SU-DHL-6 (cell line): ENCODE measurements around the gene ATP8A1.

Experiments
- H2AFZ ChIP-seq: fragments of 200-600 bp; sonication (generic); 2 replicates; pipeline ENCODE4 v1.6.1; 2014; ENCODE audit warnings: low read depth, mild to moderate bottlenecking, moderate library complexity, mixed read lengths, antibody characterized with exemption, low read length; ENCODE audit not compliant: severe bottlenecking
- H3F3A ChIP-seq: fragments of 200-600 bp; shearing (Covaris generic); 2 replicates; pipeline ENCODE4 v1.6.0; 2016; ENCODE audit warnings: antibody characterized with exemption, mild to moderate bottlenecking; ENCODE audit not compliant: insufficient read depth
- H3K27ac ChIP-seq: fragments of 200-600 bp; sonication (generic); 2 replicates; pipeline ENCODE4 v1.5.1; 2016; ENCODE audit warnings: low read depth, mild to moderate bottlenecking, low read length, moderate library complexity, mixed read lengths
- H3K27me3 ChIP-seq: fragments of 200-600 bp; sonication (generic), shearing (Covaris generic); 2 replicates; pipeline ENCODE4 v1.6.0; 2014; ENCODE audit warnings: mild to moderate bottlenecking, low read length
- H3K36me3 ChIP-seq: fragments of 200-600 bp; sonication (generic); 2 replicates; pipeline ENCODE4 v1.6.1; 2014; ENCODE audit warnings: mild to moderate bottlenecking, low read length, mixed read lengths
- H3K4me2 ChIP-seq: fragments of 300-600, 200-600 bp; shearing (Covaris generic), sonication (generic); 2 replicates; pipeline ENCODE4 v1.6.0; 2014; ENCODE audit warnings: low read length, low read depth, mild to moderate bottlenecking; ENCODE audit not compliant: poor library complexity, severe bottlenecking
- H3K4me3 ChIP-seq: fragments of 200-600 bp; sonication (generic); 2 replicates; pipeline ENCODE4 v1.5.1; 2014; ENCODE audit warnings: antibody characterized with exemption, low read length, mild to moderate bottlenecking, mixed read lengths; ENCODE audit not compliant: insufficient read depth, poor library complexity, severe bottlenecking
- H3K79me2 ChIP-seq: fragments of 200-600 bp; sonication (generic); 2 replicates; pipeline ENCODE4 v1.6.1; 2014; ENCODE audit warnings: mild to moderate bottlenecking, low read length, moderate library complexity; ENCODE audit not compliant: insufficient read depth
- H3K9ac ChIP-seq: fragments of 200-600 bp; sonication (generic); 2 replicates; pipeline ENCODE4 v1.7.0; 2014; ENCODE audit warnings: mild to moderate bottlenecking, low read length
- H3K9me2 ChIP-seq: fragments of 200-600 bp; sonication (generic); replicated peaks from 2 replicates; pipeline ENCODE4 v1.6.1; 2014; ENCODE audit warnings: low read length; ENCODE audit not compliant: insufficient read depth
- H3K9me3 ChIP-seq: fragments of 200-600 bp; sonication (generic); 2 replicates; pipeline ENCODE4 v1.6.1; 2014; ENCODE audit warnings: low read length, mixed read lengths; ENCODE audit not compliant: insufficient read depth
- H4K20me1 ChIP-seq: fragments of 200-600 bp; sonication (generic); 2 replicates; pipeline ENCODE4 v1.6.1; 2014; ENCODE audit warnings: low read depth, mild to moderate bottlenecking, antibody characterized with exemption, low read length, moderate library complexity, mixed read lengths
- CTCF ChIP-seq: fragments of 200-600 bp; sonication (generic); IDR thresholded peaks from one replicate; pipeline ENCODE4 v1.5.1; 2017; ENCODE audit warnings: antibody characterized with exemption, mild to moderate bottlenecking, low read length, moderate library complexity; ENCODE audit not compliant: insufficient read depth, poor library complexity, severe bottlenecking
- EZH2phosphoT487 ChIP-seq: fragments of 200-600 bp; sonication (generic), shearing (Covaris generic); conservative IDR thresholded peaks from 2 replicates; pipeline ENCODE4 v1.6.1; 2018; ENCODE audit warnings: mild to moderate bottlenecking, antibody characterized with exemption, low read length, moderate library complexity, mixed read lengths

ATP8A1 gene

GRCh38 chr4:42543126-42543525 is 113.8 kb downstream of the ATP8A1 start:
- Histone ChIP-seq H2AFZ (no peak overlapping the region), H3K9ac (no peak overlapping the region), H3K27ac (no peak overlapping the region), H3K4me3 (no peak overlapping the region), H3F3A (no peaks in the 10 kb centered on the region), H3K36me3 (peaks cover 6% of the 10 kb centered on the region), H3K9me2 (no peaks in the 10 kb centered on the region), H3K79me2 (no peaks in the 10 kb centered on the region), H3K4me2 (no peak overlapping the region), H4K20me1 (no peaks in the 10 kb centered on the region), H3K27me3 (no peaks in the 10 kb centered on the region), H3K9me3 (no peaks in the 10 kb centered on the region)
- TF ChIP-seq CTCF (no peak), EZH2phosphoT487 (no peak)

GRCh38 chr4:42541647-42542046 is 115.3 kb downstream of the ATP8A1 start:
- Histone ChIP-seq H3K4me3 (no peak overlapping the region), H3K9ac (no peak overlapping the region), H3K36me3 (peaks cover 6% of the 10 kb centered on the region), H3K9me3 (no peaks in the 10 kb centered on the region), H3F3A (no peaks in the 10 kb centered on the region), H3K27ac (no peak overlapping the region), H3K9me2 (no peaks in the 10 kb centered on the region), H3K27me3 (no peaks in the 10 kb centered on the region), H3K4me2 (no peak overlapping the region), H4K20me1 (no peaks in the 10 kb centered on the region), H2AFZ (no peak overlapping the region), H3K79me2 (no peaks in the 10 kb centered on the region)
- no peak for TF ChIP-seq CTCF
- TF ChIP-seq EZH2phosphoT487: no peak

- Histone ChIP-seq H3K4me2 (no peak overlapping the region), H3K36me3 (no peaks in the 10 kb centered on the region), H3K79me2 (no peaks in the 10 kb centered on the region), H3K9ac (no peak overlapping the region), H4K20me1 (no peaks in the 10 kb centered on the region), H3F3A (no peaks in the 10 kb centered on the region), H3K9me2 (no peaks in the 10 kb centered on the region), H3K4me3 (no peak overlapping the region), H3K27ac (no peak overlapping the region), H2AFZ (no peak overlapping the region), H3K27me3 (no peaks in the 10 kb centered on the region), H3K9me3 (no peaks in the 10 kb centered on the region)
- TF ChIP-seq EZH2phosphoT487 (no peak), CTCF (no peak)
These were observed 123.9 kb downstream of the ATP8A1 start for GRCh38 chr4:42533042-42533441.
